ENCODE data around the gene METTL9.
"Not testable (repeated sequence)": the region's sequence is repeated elsewhere in the genome, so short reads cannot be mapped to it uniquely, and the experiment has no call there.

METTL9 gene

GRCh38 chr16:21638573-21638975 lies 39.2 kb downstream of the METTL9 start:
- DNase-seq: no peak

GRCh38 chr16:21639493-21639892 lies 40.1 kb downstream of the METTL9 start:
- DNase-seq: no peak

GRCh38 chr16:21641916-21642315 lies 42.5 kb downstream of the METTL9 start:
- DNase-seq: no peak

- DNase-seq: no peak
Measured at GRCh38 chr16:21642861-21643260, 43.5 kb downstream of the METTL9 start.

GRCh38 chr16:21643785-21644184 lies 44.4 kb downstream of the METTL9 start:
- no peak for DNase-seq

- no peak for DNase-seq
Measured at GRCh38 chr16:21644674-21645073, 45.3 kb downstream of the METTL9 start.

- peak; percentile 28 for DNase-seq
Measured at GRCh38 chr16:21645261-21645721, 45.9 kb downstream of the METTL9 start.

GRCh38 chr16:21646091-21646490 lies 46.7 kb downstream of the METTL9 start:
- DNase-seq: no peak

- no peak for DNase-seq
Measured at GRCh38 chr16:21646721-21647561, 47.6 kb downstream of the METTL9 start.

- no peak for DNase-seq
Measured at GRCh38 chr16:21647562-21648164, 48.3 kb downstream of the METTL9 start.

- not testable (repeated sequence) for DNase-seq
Measured at GRCh38 chr16:21649826-21650406, 50.5 kb downstream of the METTL9 start.

- no peak for DNase-seq
Measured at GRCh38 chr16:21650521-21650920, 51.1 kb downstream of the METTL9 start.

- no peak for DNase-seq
Measured at GRCh38 chr16:21651515-21651914, 52.1 kb downstream of the METTL9 start.

GRCh38 chr16:21652453-21652852 lies 53.1 kb downstream of the METTL9 start, which contains the start of gene IGSF6:
IGSF6 (minus strand) TSS chr16:21652608; CDS start chr16:21652598, 10 bp downstream.
- DNase-seq: no peak

- DNase-seq: no peak
Measured at GRCh38 chr16:21653571-21653970, 54.2 kb downstream of the METTL9 start.

GRCh38 chr16:21654466-21654865 lies 55.1 kb downstream of the METTL9 start:
- DNase-seq: no peak

GRCh38 chr16:21654881-21655280 lies 55.5 kb downstream of the METTL9 start:
- no peak for DNase-seq

GRCh38 chr16:21656795-21657768 lies 57.7 kb downstream of the METTL9 start:
- DNase-seq: no peak

- DNase-seq: no peak
Measured at GRCh38 chr16:21659124-21659523, 59.7 kb downstream of the METTL9 start.

- DNase-seq: peak; percentile 22
Measured at GRCh38 chr16:21663889-21664647, 64.7 kb downstream of the METTL9 start, which contains the start of gene OTOA. OTOA (plus strand) TSS chr16:21663968; CDS start chr16:21678515, 14,547 bp downstream.

- DNase-seq: no peak
Measured at GRCh38 chr16:21664801-21665492, 65.6 kb downstream of the METTL9 start.
